Measurements from ENCODE around the gene RTL10.

DNA sequence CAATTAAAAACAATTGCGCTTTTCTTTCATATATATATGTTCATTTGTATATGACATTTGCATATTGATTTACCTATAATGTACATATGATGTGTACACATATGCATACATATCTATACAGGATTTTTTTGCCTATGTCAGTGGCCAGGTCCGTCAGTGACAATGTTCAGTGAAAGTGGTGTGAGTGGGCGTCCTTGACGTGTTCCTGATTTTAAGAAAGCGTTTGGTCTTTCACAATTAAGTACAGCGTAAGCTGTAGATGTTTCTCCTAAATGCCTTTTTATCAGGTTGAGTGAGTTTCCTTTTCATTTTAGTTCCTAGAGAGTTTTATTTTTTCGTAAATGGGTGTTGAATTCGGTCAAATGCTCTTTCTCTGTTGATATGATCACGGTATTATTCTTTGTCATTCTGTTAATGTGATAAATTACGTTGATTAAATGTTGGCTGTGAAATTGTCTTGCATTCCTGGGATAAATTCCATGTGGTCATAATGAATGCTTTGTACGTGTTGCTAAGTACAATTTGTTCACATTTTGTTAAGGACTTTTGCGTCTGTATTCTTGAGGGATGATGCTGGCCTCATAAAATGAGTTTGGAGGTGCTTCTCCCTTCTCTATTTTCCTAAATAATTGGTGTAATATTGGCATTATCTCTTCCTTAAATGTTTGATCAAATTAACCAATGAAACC lies 10.6 kb upstream of the RTL10 start:
- TF ChIP-seq, protein P1, sequence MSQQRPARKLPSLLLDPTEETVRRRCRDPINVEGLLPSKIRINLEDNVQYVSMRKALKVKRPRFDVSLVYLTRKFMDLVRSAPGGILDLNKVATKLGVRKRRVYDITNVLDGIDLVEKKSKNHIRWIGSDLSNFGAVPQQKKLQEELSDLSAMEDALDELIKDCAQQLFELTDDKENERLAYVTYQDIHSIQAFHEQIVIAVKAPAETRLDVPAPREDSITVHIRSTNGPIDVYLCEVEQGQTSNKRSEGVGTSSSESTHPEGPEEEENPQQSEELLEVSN (IDR thresholded peaks at IDR 0.05; ENCODE audit: borderline replicate concordance, low read depth) = no peak
- TF ChIP-seq MAFK (IDR thresholded peaks at IDR 0.05; ENCODE audit: partially characterized antibody) (no peak), POLR2A (IDR thresholded peaks at IDR 0.05; ENCODE audit: low read length) (no peak)
- TF ChIP-seq, protein P2, sequence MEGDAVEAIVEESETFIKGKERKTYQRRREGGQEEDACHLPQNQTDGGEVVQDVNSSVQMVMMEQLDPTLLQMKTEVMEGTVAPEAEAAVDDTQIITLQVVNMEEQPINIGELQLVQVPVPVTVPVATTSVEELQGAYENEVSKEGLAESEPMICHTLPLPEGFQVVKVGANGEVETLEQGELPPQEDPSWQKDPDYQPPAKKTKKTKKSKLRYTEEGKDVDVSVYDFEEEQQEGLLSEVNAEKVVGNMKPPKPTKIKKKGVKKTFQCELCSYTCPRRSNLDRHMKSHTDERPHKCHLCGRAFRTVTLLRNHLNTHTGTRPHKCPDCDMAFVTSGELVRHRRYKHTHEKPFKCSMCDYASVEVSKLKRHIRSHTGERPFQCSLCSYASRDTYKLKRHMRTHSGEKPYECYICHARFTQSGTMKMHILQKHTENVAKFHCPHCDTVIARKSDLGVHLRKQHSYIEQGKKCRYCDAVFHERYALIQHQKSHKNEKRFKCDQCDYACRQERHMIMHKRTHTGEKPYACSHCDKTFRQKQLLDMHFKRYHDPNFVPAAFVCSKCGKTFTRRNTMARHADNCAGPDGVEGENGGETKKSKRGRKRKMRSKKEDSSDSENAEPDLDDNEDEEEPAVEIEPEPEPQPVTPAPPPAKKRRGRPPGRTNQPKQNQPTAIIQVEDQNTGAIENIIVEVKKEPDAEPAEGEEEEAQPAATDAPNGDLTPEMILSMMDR (IDR thresholded peaks at IDR 0.05) = no peak
